Urinary bladder (tissue), 4 donors: ENCODE results near the gene HPSE. TPM values are rescaled to one million over a fixed set of nuclear protein-coding genes. Genes with fewer than 3 reads are reported as not detected.
"Not testable (repeated sequence)": the region's sequence is repeated elsewhere in the genome, so short reads cannot be mapped to it uniquely, and the experiment has no call there.

Experiments used
- DNase-seq: peaks from one replicate; pipeline ENCODE4 v3.0.0-alpha.2; 2015; ENCODE audit errors: extremely low spot score
- H3K27ac ChIP-seq: one replicate; pipeline ENCODE4 v1.5.1; 2013; ENCODE audit warnings: low read depth, mild to moderate bottlenecking, moderate library complexity
- H3K36me3 ChIP-seq: one replicate; pipeline ENCODE4 v1.6.1; 2013; ENCODE audit warnings: mild to moderate bottlenecking, moderate library complexity; ENCODE audit not compliant: insufficient read depth
- H3K4me1 ChIP-seq: one replicate; pipeline ENCODE4 v1.6.1; 2013; ENCODE audit warnings: mild to moderate bottlenecking, moderate library complexity; ENCODE audit not compliant: insufficient read depth
- H3K4me3 ChIP-seq: one replicate; pipeline ENCODE4 v1.5.1; 2013; ENCODE audit warnings: low read depth, low read length
- WGBS: extraction: QIAGEN DNeasy Blood & Tissue Kit; methylation state at CpG from one replicate; pipeline ENCODE4 v1.1.7; 2013; 5-methylcytosine and 5-hydroxymethylcytosine counted together
- polyA plus RNA-seq: library from polyadenylated mRNA; stranded (reverse); fragments of 200-250 nt; gene quantifications from one replicate; pipeline ENCODE4 v1.2.3, GENCODE V29; 2013
- total RNA-seq: library from RNA; depleted of rRNA; stranded (reverse); fragments of >200 nt; gene quantifications from one replicate; pipeline ENCODE4 v1.2.3, GENCODE V29; 2014
- donor health status: healthy with polysubstance abuse.
- donor health status: healthy.

The HPSE gene
- total and polyA plus RNA-seq, 2 donors, result 0.90 to 1.2 TPM

DNA sequence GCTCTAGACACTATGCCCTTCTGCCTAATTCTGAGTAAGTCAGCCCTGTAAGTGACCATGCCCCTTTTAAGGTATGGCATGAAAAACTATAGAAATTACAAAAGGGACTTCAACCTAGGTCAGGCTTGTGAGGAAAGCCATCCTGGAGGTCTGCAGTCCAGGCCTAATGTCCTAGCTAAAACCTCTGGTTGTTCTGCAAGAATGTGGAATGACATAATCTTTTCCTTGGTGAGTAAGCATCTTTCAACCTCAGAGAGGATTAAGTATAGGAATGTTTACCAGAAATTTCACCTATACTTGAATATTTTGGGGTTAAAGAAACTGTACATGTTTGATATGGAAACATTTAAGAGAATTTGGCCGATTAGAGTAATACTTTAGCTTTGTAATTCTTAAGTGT is 23.8 kb upstream of the HPSE start:
- Histone ChIP-seq H3K27ac (no peak overlapping the region), H3K4me3 (no peak overlapping the region), H3K36me3 (no peaks in the 10 kb centered on the region), H3K4me1 (no peaks in the 10 kb centered on the region)
- no peak for DNase-seq
- 66% methylated on average over 1 of the region's 1 CpG for WGBS

DNA sequence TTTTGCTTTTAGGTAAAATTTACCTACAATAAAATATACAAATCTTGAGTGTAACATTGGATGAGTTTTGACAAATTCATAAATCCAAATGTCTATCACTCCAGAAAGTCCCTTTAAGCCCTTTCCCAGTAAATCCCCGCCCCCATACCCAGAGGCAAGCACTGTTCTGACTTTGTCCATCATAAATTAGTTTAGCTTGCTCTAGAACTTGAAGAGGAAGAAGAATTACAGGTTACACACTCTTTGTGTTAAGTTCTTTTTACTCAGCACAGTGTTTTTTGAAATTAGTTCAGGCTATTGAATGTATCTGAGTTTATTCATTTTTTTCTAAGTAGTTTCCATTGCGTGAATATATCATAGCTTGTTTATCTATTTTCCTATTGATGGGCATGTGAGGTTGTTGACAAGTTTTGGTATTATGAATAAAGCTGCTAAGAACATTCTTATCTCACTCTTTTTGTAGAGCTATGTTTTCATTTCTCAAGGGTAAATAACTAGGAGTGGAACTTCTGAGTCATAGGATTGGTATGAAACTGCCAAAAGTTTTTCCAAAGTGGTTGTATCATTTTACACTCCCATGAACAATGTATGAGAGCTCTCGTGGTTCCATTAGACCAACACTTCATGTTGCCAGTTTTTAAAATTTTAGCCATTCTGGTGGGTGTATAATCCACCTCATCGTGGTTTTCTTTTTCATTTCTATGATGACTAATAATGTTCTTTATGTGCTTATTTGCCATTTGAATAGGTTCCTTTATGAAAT is 22.4 kb upstream of the HPSE start:
- Histone ChIP-seq H3K4me1 (no peaks in the 10 kb centered on the region), H3K27ac (no peak overlapping the region), H3K36me3 (no peaks in the 10 kb centered on the region), H3K4me3 (no peak overlapping the region)
- WGBS, result 54% methylated on average over 4 of the region's 4 CpGs
- DNase-seq, result no peak

DNA sequence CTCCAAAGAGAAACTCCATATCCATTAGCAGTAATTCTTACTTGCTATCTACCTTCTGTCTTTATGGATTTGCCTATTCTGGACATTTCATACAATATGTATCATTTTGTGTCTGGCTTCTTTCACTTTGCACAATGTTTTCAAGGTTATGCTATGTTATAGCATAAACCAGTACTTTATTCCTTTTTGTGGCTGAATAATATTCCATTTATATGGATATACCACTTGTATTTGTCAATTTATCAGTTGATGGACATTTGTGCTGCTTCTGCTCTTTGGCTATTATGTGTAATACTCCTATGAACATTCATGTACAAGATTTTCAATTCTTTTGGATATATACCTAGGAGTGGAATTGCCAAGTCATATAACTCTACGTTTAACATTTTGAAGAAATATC is 18.9 kb upstream of the HPSE start:
- no peak overlapping the region for H3K4me3 ChIP-seq
- no peaks in the 10 kb centered on the region for H3K4me1 ChIP-seq
- H3K27ac ChIP-seq, result no peak overlapping the region
- H3K36me3 ChIP-seq, result no peaks in the 10 kb centered on the region
- WGBS, result 91% methylated on average over 1 of the region's 1 CpG
- DNase-seq, result no peak

DNA sequence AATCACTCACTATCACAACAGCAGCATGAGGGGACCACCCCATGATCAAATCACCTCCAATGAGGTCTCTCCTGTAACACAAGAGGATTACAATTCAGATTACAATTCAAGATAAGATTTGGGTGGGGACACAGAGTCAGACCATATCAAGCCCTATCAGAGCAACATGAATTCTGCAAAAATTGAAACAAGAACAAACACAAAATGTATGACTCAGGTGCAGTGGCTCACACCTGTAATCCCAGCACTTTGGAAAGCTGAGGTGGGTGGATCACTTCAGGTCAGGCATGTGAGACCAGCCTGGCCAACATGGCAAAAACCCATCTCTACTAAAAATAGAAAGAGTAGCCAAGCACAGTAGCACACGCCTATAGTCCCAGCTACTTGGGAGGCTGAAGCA is 13.4 kb upstream of the HPSE start:
- no peaks in the 10 kb centered on the region for H3K4me1 ChIP-seq
- no peak for DNase-seq
- no peak overlapping the region for H3K4me3 ChIP-seq
- H3K36me3 ChIP-seq, result no peaks in the 10 kb centered on the region
- H3K27ac ChIP-seq, result no peak overlapping the region
- WGBS, result 92% methylated on average over 1 of the region's 1 CpG

DNA sequence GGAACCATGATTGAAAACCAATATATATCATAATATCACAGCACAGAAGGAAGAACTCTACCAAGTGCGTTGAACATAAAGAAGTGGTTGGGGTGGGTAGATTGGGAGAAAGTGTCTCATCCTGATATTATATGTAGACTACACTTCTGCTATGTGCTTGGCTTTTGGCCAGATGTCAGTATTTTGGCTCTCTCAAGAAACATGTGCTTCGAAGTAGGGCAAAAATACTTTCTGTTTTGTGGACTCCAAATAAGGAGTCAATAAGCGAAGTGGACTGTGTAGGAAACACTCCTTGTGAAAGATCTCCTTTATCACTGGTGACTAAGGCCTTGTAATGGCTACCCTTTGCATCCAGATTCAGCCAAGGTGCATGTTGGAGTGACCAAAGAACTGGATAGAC is 7.8 kb upstream of the HPSE start:
- no peak for DNase-seq
- Histone ChIP-seq H3K4me3 (no peak overlapping the region), H3K27ac (no peak overlapping the region), H3K4me1 (no peaks in the 10 kb centered on the region), H3K36me3 (no peaks in the 10 kb centered on the region)
- WGBS, result 68% methylated on average over 3 of the region's 3 CpGs

DNA sequence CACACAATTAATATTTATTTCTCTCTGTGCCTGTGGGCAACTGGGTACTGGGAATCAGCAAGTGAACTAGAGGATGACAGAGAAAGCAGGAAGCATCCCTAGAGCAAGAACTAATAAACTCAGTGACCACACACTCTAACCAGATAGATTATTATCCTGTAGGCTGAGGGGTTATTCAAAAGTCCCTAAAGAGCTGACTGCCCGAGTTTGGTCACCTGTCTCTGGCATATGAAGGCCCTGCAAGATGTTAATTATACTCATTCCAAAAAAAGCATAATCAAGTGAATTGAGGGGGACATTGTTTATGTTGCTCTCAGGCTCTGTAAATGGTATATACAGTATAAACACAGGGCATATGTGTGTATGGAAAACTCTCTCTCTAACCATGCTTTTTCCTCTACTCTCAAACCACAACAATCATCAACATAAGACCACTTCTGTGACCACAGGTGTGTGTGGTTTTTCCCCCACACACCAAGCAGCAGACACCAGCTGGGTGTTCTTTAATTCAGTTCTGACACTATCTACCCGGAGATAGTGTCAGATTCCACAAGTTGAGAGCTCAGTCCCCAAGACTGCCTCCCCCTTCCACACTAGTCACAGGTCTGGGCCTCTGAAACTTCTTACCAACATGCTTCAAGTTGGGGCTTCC is 6.2 kb upstream of the HPSE start:
- no peaks in the 10 kb centered on the region for H3K36me3 ChIP-seq
- no peak for DNase-seq
- 43% methylated on average over 2 of the region's 2 CpGs for WGBS
- no peak overlapping the region for H3K27ac ChIP-seq
- H3K4me1 ChIP-seq, result no peaks in the 10 kb centered on the region
- H3K4me3 ChIP-seq, result no peak overlapping the region

DNA sequence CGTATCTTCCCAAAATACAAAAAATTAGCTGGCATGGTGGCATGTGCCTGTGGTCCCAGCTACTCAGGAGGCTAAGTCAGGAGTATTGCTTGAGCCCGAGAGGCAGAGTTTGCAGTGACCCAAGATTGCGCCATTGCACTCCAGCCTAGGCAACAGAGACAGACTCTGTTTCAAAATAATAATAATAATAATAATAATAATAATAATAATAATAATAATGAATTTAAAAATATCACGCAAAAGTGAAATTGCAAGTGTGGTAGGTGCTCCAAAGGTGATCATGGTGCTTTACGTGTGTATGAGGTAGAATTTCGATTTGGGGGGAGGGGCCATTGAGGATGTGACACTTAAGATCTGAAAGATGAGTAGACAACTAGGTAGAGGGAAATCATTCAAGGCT is 4.9 kb upstream of the HPSE start:
- no peak overlapping the region for H3K4me3 ChIP-seq
- H3K36me3 ChIP-seq, result no peaks in the 10 kb centered on the region
- H3K27ac ChIP-seq, result no peak overlapping the region
- H3K4me1 ChIP-seq, result no peaks in the 10 kb centered on the region
- WGBS, result 91% methylated on average over 6 of the region's 6 CpGs
- DNase-seq, result no peak

DNA sequence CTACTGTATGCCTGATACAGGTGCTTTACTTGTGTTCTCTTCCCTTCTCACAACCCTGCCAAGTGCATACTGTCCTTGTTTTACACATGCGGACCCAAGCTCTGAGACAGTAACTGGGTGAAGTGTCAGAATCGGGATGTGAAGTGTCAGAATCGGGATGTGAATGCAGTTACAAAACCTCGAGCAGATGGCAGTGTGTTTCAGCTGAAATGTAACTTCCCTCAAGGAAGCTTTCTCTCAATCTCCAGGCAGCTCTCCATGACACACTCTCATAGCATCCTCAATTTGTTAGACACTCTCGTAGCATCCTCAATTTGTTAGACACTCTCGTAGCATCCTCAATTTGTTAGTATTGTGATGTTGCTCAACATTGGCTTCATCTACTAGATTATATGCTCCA is 1.1 kb upstream of the HPSE start:
- no peak for DNase-seq
- Histone ChIP-seq H3K4me1 (no peaks in the 10 kb centered on the region), H3K36me3 (no peaks in the 10 kb centered on the region), H3K27ac (no peak overlapping the region), H3K4me3 (no peak overlapping the region)
- WGBS, result 36% methylated on average over 6 of the region's 6 CpGs

DNA sequence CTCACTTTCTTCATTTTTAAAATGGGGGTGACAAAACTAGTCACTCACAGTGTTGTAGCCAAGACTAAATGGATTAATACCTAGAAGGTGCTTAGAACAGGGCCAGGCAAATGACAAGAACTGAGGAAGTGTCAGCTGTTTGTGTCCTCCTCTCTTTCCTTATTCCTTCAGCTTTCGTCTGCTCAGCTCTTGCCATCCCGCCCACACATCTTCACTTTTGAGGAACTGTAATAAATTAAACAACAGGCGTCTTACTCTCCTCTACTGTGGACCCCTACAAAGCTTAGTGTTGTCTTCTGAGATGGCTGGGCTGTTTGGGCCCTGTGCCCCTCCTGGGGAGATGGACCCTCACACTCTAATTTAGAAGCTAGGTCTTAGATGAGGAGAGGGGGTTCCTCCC is 2.7 kb downstream of the HPSE start:
- Histone ChIP-seq H3K4me1 (no peaks in the 10 kb centered on the region), H3K27ac (no peak overlapping the region), H3K36me3 (no peaks in the 10 kb centered on the region), H3K4me3 (no peak overlapping the region)
- 61% methylated on average over 3 of the region's 3 CpGs for WGBS
- no peak for DNase-seq

DNA sequence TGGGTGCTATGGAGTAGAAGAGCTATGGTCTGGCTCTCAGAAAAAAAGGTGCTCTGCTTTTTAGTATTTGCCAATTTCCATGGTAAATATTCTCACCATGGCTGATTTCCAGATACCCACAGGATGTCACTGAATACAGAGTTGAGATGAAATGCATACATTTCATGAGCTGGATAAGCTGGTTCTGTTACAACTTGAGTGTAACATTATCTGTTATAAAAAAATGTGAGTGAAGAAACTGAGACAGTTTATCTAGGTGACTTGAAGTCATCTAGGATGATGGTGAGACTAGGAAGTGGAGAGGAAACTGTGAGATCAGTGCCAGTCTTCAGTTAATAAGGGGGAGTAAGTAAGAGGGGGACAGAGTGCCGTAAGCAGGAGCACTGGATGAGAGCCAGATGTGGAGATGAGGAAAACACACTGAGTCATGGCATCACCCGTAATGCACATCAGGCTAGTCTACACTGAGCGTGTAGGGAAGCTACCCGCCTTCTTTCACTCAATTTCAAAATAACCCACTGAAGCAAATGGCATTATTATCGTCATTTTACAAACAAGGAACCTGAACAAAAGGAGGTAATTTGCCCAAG is 5.0 kb downstream of the HPSE start:
- no peak overlapping the region for H3K27ac ChIP-seq
- DNase-seq, result no peak
- 58% methylated on average over 5 of the region's 5 CpGs for WGBS
- H3K4me1 ChIP-seq, result no peaks in the 10 kb centered on the region
- H3K4me3 ChIP-seq, result no peak overlapping the region
- H3K36me3 ChIP-seq, result no peaks in the 10 kb centered on the region

DNA sequence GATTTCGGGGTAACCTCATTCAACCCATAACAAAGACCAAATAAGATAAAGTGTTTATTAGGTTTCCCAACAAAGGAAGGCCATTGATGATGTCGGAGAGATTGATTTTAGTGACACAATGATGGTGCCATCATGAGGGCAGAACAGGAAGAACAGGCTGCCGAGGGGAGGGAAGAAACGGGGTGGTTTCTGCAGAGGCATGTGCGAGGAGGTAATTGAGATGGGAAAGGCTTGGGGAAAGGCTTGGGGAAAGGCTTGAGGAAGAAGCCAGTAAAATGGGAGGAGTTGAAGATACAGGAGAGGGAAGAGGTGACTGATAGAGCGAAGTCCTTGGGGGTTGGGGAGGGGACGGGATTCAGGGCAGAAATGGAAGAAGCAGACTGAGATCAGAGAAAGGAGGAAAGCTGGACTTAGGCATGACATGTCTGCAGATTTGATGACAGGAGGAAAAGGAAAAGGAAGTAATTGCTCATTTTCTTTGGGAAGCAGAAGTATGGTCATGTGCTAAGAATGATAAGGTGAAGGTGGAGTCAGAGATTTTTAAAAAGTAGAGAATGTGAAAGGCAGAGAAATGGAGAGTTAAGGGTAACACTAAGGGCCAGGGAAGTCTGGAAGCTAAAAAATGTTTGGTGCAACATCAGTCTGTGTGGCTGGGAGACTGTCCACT is 6.0 kb downstream of the HPSE start:
- no peak for DNase-seq
- no peaks in the 10 kb centered on the region for H3K36me3 ChIP-seq
- H3K4me3 ChIP-seq, result no peak overlapping the region
- H3K4me1 ChIP-seq, result no peaks in the 10 kb centered on the region
- WGBS, result 38% methylated on average over 7 of the region's 7 CpGs
- H3K27ac ChIP-seq, result no peak overlapping the region

DNA sequence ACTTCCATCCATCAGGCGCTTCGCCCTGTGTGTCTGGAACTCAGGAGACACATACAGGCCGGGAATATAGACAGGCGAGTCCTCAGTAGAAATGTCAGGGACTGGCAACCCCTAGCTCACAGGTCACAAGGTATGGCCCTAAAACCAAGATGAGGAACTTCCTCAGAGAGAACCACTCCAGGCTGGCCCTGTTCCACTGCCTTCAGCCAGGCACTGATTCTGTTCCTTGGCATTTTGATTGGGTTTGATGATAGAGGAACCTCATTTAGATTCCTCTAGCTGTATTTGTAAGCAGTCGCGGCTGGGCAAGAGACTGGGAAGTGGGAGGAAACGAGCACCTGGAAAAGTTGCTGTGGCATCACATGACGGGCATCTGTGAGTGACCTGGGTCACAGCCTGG is 8.1 kb downstream of the HPSE start:
- Histone ChIP-seq H3K36me3 (no peaks in the 10 kb centered on the region), H3K4me3 (no peak overlapping the region), H3K4me1 (no peaks in the 10 kb centered on the region), H3K27ac (no peak overlapping the region)
- 88% methylated on average over 8 of the region's 8 CpGs for WGBS
- DNase-seq, result no peak

DNA sequence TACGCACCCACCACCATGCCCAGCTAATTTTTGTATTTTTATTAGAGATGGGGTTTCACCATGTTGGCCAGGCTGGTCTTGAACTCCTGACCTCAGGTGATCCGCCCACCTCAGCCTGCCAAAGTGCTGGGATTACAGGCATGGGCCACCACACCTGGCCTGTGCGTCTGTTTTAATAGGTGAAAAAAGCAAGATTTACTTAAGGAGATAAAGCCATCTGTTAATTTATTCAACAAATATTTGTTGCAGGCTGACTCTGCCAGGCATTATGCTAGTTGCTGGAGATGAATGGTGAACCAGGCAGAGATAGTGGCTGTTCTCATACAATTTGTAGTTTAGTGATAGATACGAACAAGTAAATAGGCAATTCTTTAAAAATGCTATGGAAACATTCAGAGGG is 9.3 kb downstream of the HPSE start:
- not testable (repeated sequence) for DNase-seq, H3K4me3 ChIP-seq, H3K27ac ChIP-seq, H3K4me1 ChIP-seq, H3K36me3 ChIP-seq
- WGBS, result 78% methylated on average over 4 of the region's 4 CpGs

DNA sequence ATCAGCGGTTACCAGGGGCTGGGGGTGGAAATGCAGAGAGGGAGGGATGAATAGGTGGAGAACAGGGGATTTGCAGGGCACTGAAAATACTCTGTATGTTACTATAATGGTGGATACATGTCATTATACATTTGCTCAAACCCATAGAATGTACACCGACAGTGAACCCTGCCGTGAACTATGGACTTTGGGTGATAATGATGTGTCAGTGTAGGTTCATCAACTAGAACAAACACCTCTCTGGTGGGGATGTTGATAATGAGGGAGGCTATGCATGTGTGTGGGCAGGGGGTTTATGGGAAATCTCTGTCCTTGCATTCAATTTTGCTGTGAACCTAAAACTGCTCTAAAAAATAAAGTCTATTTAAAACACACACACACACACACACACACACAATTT is 11.5 kb downstream of the HPSE start:
- H3K4me3 ChIP-seq, result no peak overlapping the region
- H3K27ac ChIP-seq, result no peak overlapping the region
- no peaks in the 10 kb centered on the region for H3K36me3 ChIP-seq
- no peak for DNase-seq
- 84% methylated on average over 3 of the region's 3 CpGs for WGBS
- H3K4me1 ChIP-seq, result no peaks in the 10 kb centered on the region
